Adrenal gland (tissue), 12 donors: ENCODE data around the gene NXNL2. TPM values are rescaled to one million over a fixed set of nuclear protein-coding genes. Genes with fewer than 3 reads are reported as not detected.

Source experiments
- DNase-seq, 7 donors: peaks; one replicate each; pipeline ENCODE4 v3.0.0-alpha.2; 2019 to 2020
- H3K27ac ChIP-seq, 5 donors: fragments of 200-600 bp; sonication (generic) in 4 of 5; 1 replicate in 3 of 5; 2 replicates in 2 of 5; pipeline versions ENCODE4 v1.5.1 to v1.8.0; 2016 to 2020; ENCODE audit warnings: mild to moderate bottlenecking in 1 of 5
- H3K27me3 ChIP-seq: fragments of 200-600 bp; 2 replicates; pipeline ENCODE4 v1.8.0; 2021
- H3K36me3 ChIP-seq, 2 donors: fragments of 200-600 bp; replicated peaks in 1 of 2; 1 replicate in 1 of 2; 2 replicates in 1 of 2; pipeline versions ENCODE4 v1.5.1 to v1.8.0; 2018 to 2022
- H3K4me1 ChIP-seq, 2 donors: fragments of 200-600 bp; replicated peaks in 1 of 2; 1 replicate in 1 of 2; 2 replicates in 1 of 2; pipeline versions ENCODE4 v1.5.1 to v1.8.0; 2018 to 2021
- H3K4me3 ChIP-seq, 4 donors: fragments of 200-600 bp; sonication (generic) in 3 of 4; one replicate each; pipeline ENCODE4 v1.5.1; 2016 to 2018
- H3K9me3 ChIP-seq, 3 donors: fragments of 200-600 bp; sonication (generic) in 1 of 3; replicated peaks in 1 of 3; 1 replicate in 2 of 3; 2 replicates in 1 of 3; pipeline versions ENCODE4 v1.5.1 to v1.8.0; 2016 to 2021
- POLR2A ChIP-seq, 2 donors: fragments of 450-650 bp; IDR thresholded peaks; one replicate each; pipeline ENCODE4 v1.6.1; 2017; ENCODE audit warnings: antibody characterized with exemption in 2 of 2, mild to moderate bottlenecking in 2 of 2, moderate library complexity in 1 of 2
- WGBS, 4 donors: extraction: QIAGEN DNeasy Blood & Tissue Kit in 2 of 4; methylation state at CpG; one replicate each; pipeline versions ENCODE4 v1.1.5 to v1.1.7; 2013 to 2017; 5-methylcytosine and 5-hydroxymethylcytosine counted together
- intact Hi-C, 2 donors: fragments of 100-400 bp; cut with DNase I; formaldehyde crosslinking; loops; one replicate each; pipeline versions ENCODE4 v1.14.1 to v1.15.0; 2022 to 2023
- polyA plus RNA-seq, 3 donors: library from polyadenylated mRNA; stranded (reverse); fragments of 200-250 nt in 2 of 3; fragments of 350-450 nt in 1 of 3; fragmentation: Illumina TruSeq in 1 of 3; extraction: RNeasy Lipid Tissue Mini Kit (QIAGEN cat#74804) in 1 of 3; gene quantifications; one replicate each; pipeline ENCODE4 v1.2.3, GENCODE V29; 2013 to 2014
- total RNA-seq, 9 donors: library from RNA; depleted of rRNA in 4 of 9; stranded (reverse); fragments of >200 nt in 4 of 9; fragments of 120-200 nt in 1 of 9; fragmentation: NEBNext Ultra II Directional in 1 of 9; extraction: Animal tissue kit (Norgen Biotek cat#: 25700) in 1 of 9; gene quantifications; one replicate each; pipeline versions ENCODE4 v1.1.0 to v1.2.4, GENCODE V29; 2013 to 2023
- TF ChIP-seq, protein P1 (sequence below), 6 experiments: fragments of 450-650 bp in 4 of 6; fragments of 200-600 bp in 2 of 6; sonication (generic) in 1 of 6; IDR thresholded peaks; 1 replicate in 5 of 6; 2 replicates in 1 of 6; pipeline versions ENCODE4 v1.5.1 to v1.8.0; 2016 to 2021; ENCODE audit warnings: antibody characterized with exemption in 6 of 6, mild to moderate bottlenecking in 2 of 6, moderate library complexity in 1 of 6
- donor health status: healthy with polysubstance abuse.
- donor health status: Bipolar disorder and iron deficiency.
- donor health status: DM: yes; HTN: yes; CAD: no.
- donor health status: DM: no; HTN: no; CAD: no.
- donor health status: DM: no; HTN: no; CAD: no.
- donor health status: DM: yes; HTN: yes; CAD: no.

The NXNL2 gene
- total and polyA plus RNA-seq, 12 donors: 0.20 to 0.57 (median 0.41) TPM; not detected in 8

DNA sequence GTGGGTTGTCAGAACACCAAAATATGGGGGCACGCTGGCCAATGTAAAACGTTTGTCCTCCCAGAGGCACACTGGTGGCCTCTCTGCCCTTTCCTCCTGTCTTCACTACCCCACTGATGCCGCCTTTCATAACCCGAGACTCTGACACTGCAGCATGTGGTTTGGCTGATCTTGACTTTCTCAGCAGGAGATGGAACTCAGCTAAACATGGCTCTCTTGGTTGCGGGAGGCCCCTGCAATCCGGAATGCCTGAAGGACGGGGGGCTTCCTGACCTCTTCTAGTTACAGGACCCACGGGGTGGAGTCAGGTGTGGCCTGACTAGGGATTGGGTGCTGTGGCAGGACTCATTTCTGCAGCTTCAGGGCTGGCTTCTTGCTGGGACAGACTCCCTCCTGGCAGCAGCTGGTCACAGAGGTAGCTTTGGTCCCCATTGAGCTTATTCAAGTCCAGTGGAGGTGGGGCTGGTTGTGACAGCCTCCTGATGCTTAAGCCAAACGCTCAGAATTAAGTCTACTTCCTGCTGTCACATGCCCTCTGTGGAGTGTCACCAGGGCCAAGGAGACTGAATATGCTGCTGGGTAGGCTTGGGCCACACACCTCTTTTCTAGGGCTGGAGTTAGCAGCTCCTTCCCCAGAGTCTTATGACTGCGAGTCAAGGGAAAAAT is 44.2 kb downstream of the NXNL2 start:
- Histone ChIP-seq H3K36me3 (no peaks in the 10 kb centered on the region), H3K4me1 (peaks cover 0 to 2% of the 10 kb centered on the region in 2 donors), H3K9me3 (no peaks in the 10 kb centered on the region), H3K4me3 (no peak overlapping the region), H3K27ac (no peak overlapping the region), H3K27me3 (no peaks in the 10 kb centered on the region)
- WGBS, 4 donors: 80 to 86% (median 84%) methylated on average over 10 of the region's 10 CpGs
- intact Hi-C loops: loop anchor here in 1 of 2 donors (5.0 kb wide), 3 partner anchors 192 to 627 kb away; partner anchors contain the start of gene SPIN1
- no peak for TF ChIP-seq POLR2A (IDR thresholded peaks at IDR 0.05)
- TF ChIP-seq, protein P1, sequence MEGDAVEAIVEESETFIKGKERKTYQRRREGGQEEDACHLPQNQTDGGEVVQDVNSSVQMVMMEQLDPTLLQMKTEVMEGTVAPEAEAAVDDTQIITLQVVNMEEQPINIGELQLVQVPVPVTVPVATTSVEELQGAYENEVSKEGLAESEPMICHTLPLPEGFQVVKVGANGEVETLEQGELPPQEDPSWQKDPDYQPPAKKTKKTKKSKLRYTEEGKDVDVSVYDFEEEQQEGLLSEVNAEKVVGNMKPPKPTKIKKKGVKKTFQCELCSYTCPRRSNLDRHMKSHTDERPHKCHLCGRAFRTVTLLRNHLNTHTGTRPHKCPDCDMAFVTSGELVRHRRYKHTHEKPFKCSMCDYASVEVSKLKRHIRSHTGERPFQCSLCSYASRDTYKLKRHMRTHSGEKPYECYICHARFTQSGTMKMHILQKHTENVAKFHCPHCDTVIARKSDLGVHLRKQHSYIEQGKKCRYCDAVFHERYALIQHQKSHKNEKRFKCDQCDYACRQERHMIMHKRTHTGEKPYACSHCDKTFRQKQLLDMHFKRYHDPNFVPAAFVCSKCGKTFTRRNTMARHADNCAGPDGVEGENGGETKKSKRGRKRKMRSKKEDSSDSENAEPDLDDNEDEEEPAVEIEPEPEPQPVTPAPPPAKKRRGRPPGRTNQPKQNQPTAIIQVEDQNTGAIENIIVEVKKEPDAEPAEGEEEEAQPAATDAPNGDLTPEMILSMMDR (IDR thresholded peaks at IDR 0.05): no peak
- peak in 1 of 7 donors; percentile 44 for DNase-seq

DNA sequence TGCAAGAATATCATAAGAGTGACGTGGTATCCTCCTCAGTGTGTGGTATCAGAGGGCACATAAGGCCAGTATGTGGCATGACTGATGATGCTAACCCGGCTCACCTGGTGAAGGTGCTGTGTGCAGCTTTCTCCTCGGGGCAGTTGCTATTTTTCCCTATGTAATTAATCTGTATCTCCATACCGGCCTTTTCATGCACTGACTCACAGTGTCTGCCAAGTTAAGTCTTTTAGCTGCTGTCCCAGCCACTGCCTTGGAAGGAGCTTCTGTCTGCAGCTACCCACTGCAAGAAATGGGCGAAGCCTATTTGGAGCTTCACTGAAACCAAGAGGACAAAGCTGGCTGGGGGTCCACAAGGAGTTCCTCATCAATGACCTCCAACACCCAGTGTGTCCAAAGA is 46.0 kb downstream of the NXNL2 start:
- TF ChIP-seq POLR2A (IDR thresholded peaks at IDR 0.05): no peak
- TF ChIP-seq, protein P1 (IDR thresholded peaks at IDR 0.05): no peak
- Histone ChIP-seq H3K27ac (no peak overlapping the region), H3K4me1 (peaks cover 0 to 2% of the 10 kb centered on the region in 2 donors), H3K27me3 (no peaks in the 10 kb centered on the region), H3K9me3 (no peaks in the 10 kb centered on the region), H3K4me3 (no peak overlapping the region), H3K36me3 (no peaks in the 10 kb centered on the region)
- intact Hi-C loops: no loop called here
- DNase-seq: peak in 1 of 7 donors; percentile 43
- 44 to 56% (median 46%) methylated on average over 5 of the region's 5 CpGs for WGBS, 4 donors

DNA sequence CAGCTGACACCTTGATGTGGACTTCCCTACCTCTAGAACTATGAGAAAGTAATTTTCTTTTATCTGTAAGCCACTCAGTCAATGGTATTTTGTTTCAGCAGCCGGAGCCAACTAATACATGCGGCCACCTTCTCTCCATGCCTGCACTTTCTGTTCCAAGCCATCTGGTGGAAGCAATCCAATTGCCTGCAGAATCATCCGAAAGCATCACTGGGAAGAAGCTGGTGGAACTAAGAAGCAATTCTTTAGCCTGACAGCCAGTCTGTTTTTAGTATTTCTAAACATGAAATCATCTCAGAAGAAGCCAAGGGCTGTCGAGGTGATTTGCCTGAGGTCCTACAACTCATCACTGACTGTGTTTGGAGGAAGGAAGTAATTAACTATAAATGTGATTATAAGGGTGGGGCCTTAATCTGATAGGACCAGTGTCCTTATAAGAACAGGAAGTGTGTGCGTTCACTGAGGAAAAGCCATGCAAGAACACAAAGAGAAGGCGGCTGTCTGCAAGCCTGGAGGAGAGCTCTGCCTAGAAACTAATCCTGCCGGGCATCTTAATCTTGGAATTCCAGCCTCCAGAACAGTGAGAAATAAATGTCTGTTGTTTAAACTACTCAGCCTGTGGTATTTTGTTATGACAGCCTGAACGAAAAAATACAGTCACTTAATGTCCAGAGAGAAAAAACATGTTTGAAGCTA is 49.1 kb downstream of the NXNL2 start:
- peak in 1 of 7 donors; percentile 50 for DNase-seq
- no peak overlapping the region for H3K4me3 ChIP-seq
- TF ChIP-seq, protein P1 (IDR thresholded peaks at IDR 0.05): no peak
- TF ChIP-seq POLR2A (IDR thresholded peaks at IDR 0.05): no peak
- H3K27ac ChIP-seq: peak overlapping the region in 1 of 5 donors; percentile 45
- H3K9me3 ChIP-seq: no peaks in the 10 kb centered on the region
- 57 to 63% (median 61%) methylated on average over 8 of the region's 8 CpGs for whole genome bisulfite sequencing, 4 donors
- H3K4me1 ChIP-seq: peaks cover 0 to 2% of the 10 kb centered on the region in 2 donors
- H3K36me3 ChIP-seq: no peaks in the 10 kb centered on the region
- no peaks in the 10 kb centered on the region for H3K27me3 ChIP-seq
- intact Hi-C loops: no loop called here

DNA sequence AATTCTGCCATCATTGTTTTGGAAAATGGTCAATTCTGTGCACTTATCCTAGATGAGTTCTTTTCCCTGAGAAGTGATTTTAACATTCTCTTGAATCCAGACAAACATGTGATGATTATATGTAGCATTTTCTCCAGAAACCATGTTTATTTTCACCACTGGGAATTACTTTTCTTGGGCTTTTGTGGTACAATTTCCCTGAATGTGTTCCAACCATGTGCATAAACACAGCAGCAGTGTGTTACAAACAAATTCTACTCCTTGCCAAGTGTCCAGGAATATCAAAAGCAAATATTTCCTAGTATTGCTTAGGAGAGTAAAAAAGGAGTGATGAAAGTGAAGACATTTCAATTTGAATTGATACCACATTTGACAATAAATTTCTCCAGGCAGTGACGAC is 50.4 kb downstream of the NXNL2 start:
- H3K4me3 ChIP-seq: no peak overlapping the region
- H3K4me1 ChIP-seq: peaks cover 0 to 2% of the 10 kb centered on the region in 2 donors
- TF ChIP-seq, protein P1 (IDR thresholded peaks at IDR 0.05): no peak
- no peak for TF ChIP-seq POLR2A (IDR thresholded peaks at IDR 0.05)
- no peak for DNase-seq
- whole genome bisulfite sequencing, 4 donors: 81 to 100% (median 91%) methylated on average over 1 of the region's 1 CpG
- no peaks in the 10 kb centered on the region for H3K9me3 ChIP-seq
- no peaks in the 10 kb centered on the region for H3K36me3 ChIP-seq
- intact Hi-C loops: no loop called here
- no peaks in the 10 kb centered on the region for H3K27me3 ChIP-seq
- H3K27ac ChIP-seq: no peak overlapping the region
